Esophagus squamous epithelium (tissue), 4 donors: ENCODE measurements around the gene PAM16.

Source experiments
- POLR2A ChIP-seq, 4 donors: fragments of 450-650 bp; IDR thresholded peaks; one replicate each; pipeline ENCODE4 v1.6.1; 2017; ENCODE audit warnings: antibody characterized with exemption in 4 of 4, mild to moderate bottlenecking in 4 of 4, moderate library complexity in 3 of 4
- TF ChIP-seq, protein P1 (sequence below), 6 experiments: fragments of 450-650 bp in 4 of 6; fragments of 200-600 bp in 2 of 6; sonication (generic) in 2 of 6; IDR thresholded peaks; one replicate each; pipeline ENCODE4 v1.5.1; 2016 to 2019; ENCODE audit warnings: antibody characterized with exemption in 6 of 6, mild to moderate bottlenecking in 4 of 6, moderate library complexity in 4 of 6

DNA sequence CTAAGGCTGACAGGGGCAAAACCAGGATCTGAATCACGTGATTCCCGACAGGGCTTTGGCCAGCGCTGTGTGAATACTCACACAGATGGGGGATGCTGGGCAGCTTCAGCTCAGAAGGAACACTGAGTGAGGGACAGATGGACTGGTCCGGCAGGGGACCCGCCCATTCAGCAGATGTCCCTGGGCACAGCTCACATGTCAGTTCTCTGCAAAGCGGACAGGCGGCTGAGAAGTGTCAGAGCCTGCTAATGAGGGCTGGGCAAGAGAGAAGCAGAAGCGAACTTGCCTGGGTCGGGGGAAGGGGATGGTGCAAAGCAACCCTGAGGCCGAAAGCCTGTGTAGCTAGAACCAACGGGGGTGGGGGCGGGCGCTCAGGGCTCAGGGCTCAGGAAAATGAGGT is 47.1 kb downstream of the PAM16 start:
- TF ChIP-seq, protein P1, sequence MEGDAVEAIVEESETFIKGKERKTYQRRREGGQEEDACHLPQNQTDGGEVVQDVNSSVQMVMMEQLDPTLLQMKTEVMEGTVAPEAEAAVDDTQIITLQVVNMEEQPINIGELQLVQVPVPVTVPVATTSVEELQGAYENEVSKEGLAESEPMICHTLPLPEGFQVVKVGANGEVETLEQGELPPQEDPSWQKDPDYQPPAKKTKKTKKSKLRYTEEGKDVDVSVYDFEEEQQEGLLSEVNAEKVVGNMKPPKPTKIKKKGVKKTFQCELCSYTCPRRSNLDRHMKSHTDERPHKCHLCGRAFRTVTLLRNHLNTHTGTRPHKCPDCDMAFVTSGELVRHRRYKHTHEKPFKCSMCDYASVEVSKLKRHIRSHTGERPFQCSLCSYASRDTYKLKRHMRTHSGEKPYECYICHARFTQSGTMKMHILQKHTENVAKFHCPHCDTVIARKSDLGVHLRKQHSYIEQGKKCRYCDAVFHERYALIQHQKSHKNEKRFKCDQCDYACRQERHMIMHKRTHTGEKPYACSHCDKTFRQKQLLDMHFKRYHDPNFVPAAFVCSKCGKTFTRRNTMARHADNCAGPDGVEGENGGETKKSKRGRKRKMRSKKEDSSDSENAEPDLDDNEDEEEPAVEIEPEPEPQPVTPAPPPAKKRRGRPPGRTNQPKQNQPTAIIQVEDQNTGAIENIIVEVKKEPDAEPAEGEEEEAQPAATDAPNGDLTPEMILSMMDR (IDR thresholded peaks at IDR 0.05) = no peak
- TF ChIP-seq POLR2A (IDR thresholded peaks at IDR 0.05) = no peak
